Keratinocyte (primary cell): ENCODE measurements around the gene DPF3. TPM values are rescaled to one million over a fixed set of nuclear protein-coding genes. Genes with fewer than 3 reads are reported as not detected.

ENCODE experiments used
- DNase-seq: peaks from one replicate; pipeline ENCODE4 v3.0.0-alpha.2; 2011; ENCODE audit warnings: low read depth, missing footprints, low spot score
- FAIRE-seq: peaks from 2 replicates; lab custom pipeline; 2011; peaks lifted over from hg19 to GRCh38; lab: Jason Lieb, UNC
- H2AFZ ChIP-seq: 2 replicates; pipeline ENCODE4 v1.6.0; 2012; ENCODE audit warnings: low read length, control low read depth, inconsistent platforms; ENCODE audit not compliant: control insufficient read depth
- H3K27ac ChIP-seq: 2 replicates; pipeline ENCODE4 v1.5.1; 2011; ENCODE audit warnings: low read length; ENCODE audit not compliant: control insufficient read depth, insufficient read depth
- H3K27me3 ChIP-seq: 3 replicates; pipeline ENCODE4 v1.6.0; 2011; ENCODE audit warnings: low read length; ENCODE audit not compliant: control insufficient read depth, insufficient read depth; ENCODE audit errors: extremely low read depth
- H3K36me3 ChIP-seq, 2 experiments: 2 replicates in 1 of 2; 3 replicates in 1 of 2; pipeline ENCODE4 v1.5.1; 2011; ENCODE audit warnings: low read length in 2 of 2, mild to moderate bottlenecking in 1 of 2; ENCODE audit not compliant: control insufficient read depth in 2 of 2, insufficient read depth in 2 of 2; ENCODE audit errors: extremely low read depth in 1 of 2
- H3K4me1 ChIP-seq: 3 replicates; pipeline ENCODE4 v1.5.1; 2011; ENCODE audit warnings: low read length; ENCODE audit not compliant: control insufficient read depth, insufficient read depth; ENCODE audit errors: extremely low read depth
- H3K4me2 ChIP-seq: 3 replicates; pipeline ENCODE4 v1.6.0; 2011; ENCODE audit warnings: low read depth, low read length; ENCODE audit not compliant: control insufficient read depth, insufficient read depth; ENCODE audit errors: extremely low read depth
- H3K4me3 ChIP-seq, 3 experiments: fragments of 200-600 bp in 1 of 3; sonication (generic) in 1 of 3; 2 replicates in 2 of 3; 3 replicates in 1 of 3; pipeline ENCODE4 v1.5.1; 2011 to 2016; ENCODE audit warnings: low read length in 3 of 3, mild to moderate bottlenecking in 3 of 3, control low read depth in 2 of 3, inconsistent platforms in 1 of 3, low read depth in 1 of 3, mixed read lengths in 1 of 3, mixed run types in 1 of 3, moderate library complexity in 1 of 3; ENCODE audit not compliant: control insufficient read depth in 2 of 3, insufficient read depth in 2 of 3; ENCODE audit errors: extremely low read depth in 1 of 3
- H3K79me2 ChIP-seq: 2 replicates; pipeline ENCODE4 v1.6.0; 2012; ENCODE audit warnings: low read length; ENCODE audit not compliant: control insufficient read depth, insufficient read depth
- H3K9ac ChIP-seq: 3 replicates; pipeline ENCODE4 v1.6.0; 2011; ENCODE audit warnings: low read length; ENCODE audit not compliant: control insufficient read depth, insufficient read depth; ENCODE audit errors: extremely low read depth
- H3K9me1 ChIP-seq: 3 replicates; pipeline ENCODE4 v1.6.0; 2011; ENCODE audit warnings: low read length; ENCODE audit not compliant: control insufficient read depth, insufficient read depth; ENCODE audit errors: extremely low read depth
- H3K9me3 ChIP-seq: 2 replicates; pipeline ENCODE4 v1.5.1; 2012; ENCODE audit warnings: low read depth, low read length; ENCODE audit not compliant: control insufficient read depth
- H4K20me1 ChIP-seq: 3 replicates; pipeline ENCODE4 v1.6.0; 2011; ENCODE audit warnings: low read length; ENCODE audit not compliant: control insufficient read depth, insufficient read depth; ENCODE audit errors: extremely low read depth
- CTCF ChIP-seq, 3 experiments: IDR thresholded peaks in 1 of 3; conservative IDR thresholded peaks in 1 of 3; optimal IDR thresholded peaks in 1 of 3; 2 replicates in 2 of 3; 3 replicates in 1 of 3; pipeline versions ENCODE3 to v1.5.1; 2011; ENCODE audit warnings: low read length in 3 of 3, mild to moderate bottlenecking in 3 of 3, moderate library complexity in 2 of 3, control low read depth in 1 of 3, inconsistent platforms in 1 of 3; ENCODE audit not compliant: insufficient read depth in 2 of 3; ENCODE audit errors: extremely low read depth in 1 of 3
- EZH2 ChIP-seq: IDR thresholded peaks from one replicate; pipeline ENCODE4 v1.6.1; 2012; ENCODE audit warnings: inconsistent platforms, mild to moderate bottlenecking, low read length, moderate library complexity
- dilution Hi-C: fragments of 300-500 bp; cut with MboI; formaldehyde crosslinking; loops from one replicate; pipeline ENCODE4 v1.7.0; 2020; ENCODE audit warnings: low sequenced_read_pairs; ENCODE audit not compliant: extremely low pct_ligation_motif_present
- polyA plus RNA-seq, 5 experiments: library from polyadenylated mRNA; depleted of rRNA in 3 of 5; stranded (reverse) in 3 of 5; stranded (forward) in 1 of 5; unstranded in 1 of 5; fragments of >200 nt; gene quantifications; 1 replicate in 1 of 5; 2 replicates in 3 of 5; 3 replicates in 1 of 5; pipeline versions ENCODE4 v1.2.1 to v1.2.3, GENCODE V29; 2011 to 2012; ENCODE audit warnings: missing spikeins in 2 of 5, low read depth in 1 of 5, low replicate concordance in 1 of 5

Gene DPF3
- polyA plus RNA-seq, 1 donor (not counting 4 experiments of a cell fraction or from before 2014, with no cell fraction given), result 1.1 TPM

- Histone ChIP-seq H3K4me1 (no peaks in the 10 kb centered on the region), H3K9me3 (no peaks in the 10 kb centered on the region), H4K20me1 (no peaks in the 10 kb centered on the region), H2AFZ (no peak overlapping the region), H3K27ac (no peak overlapping the region), H3K79me2 (no peaks in the 10 kb centered on the region), H3K4me3 (no peak overlapping the region), H3K27me3 (peaks cover 11% of the 10 kb centered on the region), H3K4me2 (no peak overlapping the region), H3K9me1 (no peaks in the 10 kb centered on the region), H3K9ac (no peak overlapping the region), H3K36me3 (no peaks in the 10 kb centered on the region)
- FAIRE-seq (no peak), DNase-seq (no peak)
- TF ChIP-seq EZH2, result no peak
- no peak for TF ChIP-seq CTCF (optimal IDR thresholded peaks at IDR 0.05 in 1 of 3, IDR thresholded peaks at IDR 0.05 in 1 of 3, conservative IDR thresholded peaks at IDR 0.05 in 1 of 3; ENCODE audit: extremely low read depth in 1 of 3, insufficient read depth in 2 of 3, low read length in 3 of 3)
- dilution Hi-C loops, result no loop called here
Observed at GRCh38 chr14:72790887-72791566, 102.9 kb downstream of the DPF3 start.

- H3K4me3 ChIP-seq, result no peak overlapping the region
- H3K79me2 ChIP-seq, result no peaks in the 10 kb centered on the region
- H3K27me3 ChIP-seq, result peaks cover 11% of the 10 kb centered on the region
- TF ChIP-seq EZH2, result no peak
- TF ChIP-seq CTCF (optimal IDR thresholded peaks at IDR 0.05 in 1 of 3, IDR thresholded peaks at IDR 0.05 in 1 of 3, conservative IDR thresholded peaks at IDR 0.05 in 1 of 3; ENCODE audit: extremely low read depth in 1 of 3, insufficient read depth in 2 of 3, low read length in 3 of 3), result no peak
- dilution Hi-C loops, result no loop called here
- no peak overlapping the region for H3K27ac ChIP-seq
- H3K9me3 ChIP-seq, result no peaks in the 10 kb centered on the region
- H2AFZ ChIP-seq, result no peak overlapping the region
- no peaks in the 10 kb centered on the region for H4K20me1 ChIP-seq
- H3K9me1 ChIP-seq, result no peaks in the 10 kb centered on the region
- H3K9ac ChIP-seq, result no peak overlapping the region
- FAIRE-seq, result no peak
- H3K36me3 ChIP-seq, result no peaks in the 10 kb centered on the region
- no peaks in the 10 kb centered on the region for H3K4me1 ChIP-seq
- no peak overlapping the region for H3K4me2 ChIP-seq
- no peak for DNase-seq
Observed at GRCh38 chr14:72788972-72789728, 104.8 kb downstream of the DPF3 start.
